Islet precursor cell (in vitro differentiated cells): Measurements from ENCODE around the gene SNX24.
"Not testable (repeated sequence)": the region's sequence is repeated elsewhere in the genome, so short reads cannot be mapped to it uniquely, and the experiment has no call there.

Experiments used
- DNase-seq: peaks from one replicate; pipeline ENCODE4 v3.0.0-alpha.2; 2018

The SNX24 gene

GRCh38 chr5:122874179-122874875 lies 28.9 kb downstream of the SNX24 start:
- DNase-seq: no peak

GRCh38 chr5:122877518-122877917 lies 32.1 kb downstream of the SNX24 start:
- no peak for DNase-seq

GRCh38 chr5:122879076-122879475 lies 33.7 kb downstream of the SNX24 start:
- DNase-seq: no peak

GRCh38 chr5:122880170-122880689 lies 34.8 kb downstream of the SNX24 start:
- no peak for DNase-seq

- no peak for DNase-seq
Measured at GRCh38 chr5:122880749-122881148, 35.3 kb downstream of the SNX24 start.

GRCh38 chr5:122882831-122883230 lies 37.4 kb downstream of the SNX24 start:
- DNase-seq: no peak

- no peak for DNase-seq
Measured at GRCh38 chr5:122885045-122885517, 39.7 kb downstream of the SNX24 start.

- DNase-seq: no peak
Measured at GRCh38 chr5:122885891-122886290, 40.5 kb downstream of the SNX24 start.

- no peak for DNase-seq
Measured at GRCh38 chr5:122895141-122895540, 49.7 kb downstream of the SNX24 start.

- DNase-seq: no peak
Measured at GRCh38 chr5:122896598-122897282, 51.3 kb downstream of the SNX24 start.

GRCh38 chr5:122897283-122897602 lies 51.8 kb downstream of the SNX24 start:
- no peak for DNase-seq

GRCh38 chr5:122901346-122901745 lies 55.9 kb downstream of the SNX24 start:
- no peak for DNase-seq

- DNase-seq: no peak
Measured at GRCh38 chr5:122902263-122902662, 56.9 kb downstream of the SNX24 start.

GRCh38 chr5:122906768-122907167 lies 61.4 kb downstream of the SNX24 start:
- no peak for DNase-seq

- peak; percentile 88 for DNase-seq
Measured at GRCh38 chr5:122907276-122907675, 61.9 kb downstream of the SNX24 start.

GRCh38 chr5:122908108-122908507 lies 62.7 kb downstream of the SNX24 start:
- no peak for DNase-seq

- peak; percentile 79 for DNase-seq
Measured at GRCh38 chr5:122908662-122909061, 63.2 kb downstream of the SNX24 start.

- DNase-seq: no peak
Measured at GRCh38 chr5:122909470-122910100, 64.2 kb downstream of the SNX24 start.

GRCh38 chr5:122913436-122913835 lies 68.0 kb downstream of the SNX24 start:
- not testable (repeated sequence) for DNase-seq

- peak; percentile 61 for DNase-seq
Measured at GRCh38 chr5:122915717-122916461, 70.5 kb downstream of the SNX24 start.

GRCh38 chr5:122916490-122916889 lies 71.1 kb downstream of the SNX24 start:
- no peak for DNase-seq

- no peak for DNase-seq
Measured at GRCh38 chr5:122919969-122920368, 74.6 kb downstream of the SNX24 start.

- DNase-seq: no peak
Measured at GRCh38 chr5:122921826-122922225, 76.4 kb downstream of the SNX24 start.
